Measurements from ENCODE around the gene MACROD2.
"Not testable (repeated sequence)": the region's sequence is repeated elsewhere in the genome, so short reads cannot be mapped to it uniquely, and the experiment has no call there.

The MACROD2 gene

GRCh38 chr20:14193443-14193842 lies 198.1 kb downstream of the MACROD2 start:
- H3K9me3 Mint-ChIP-seq = no peaks in the 10 kb centered on the region
- no peaks in the 10 kb centered on the region for H3K4me1 Mint-ChIP-seq (ENCODE audit: low read depth)
- no peaks in the 10 kb centered on the region for H3K36me3 Mint-ChIP-seq (ENCODE audit: low read depth)
- H3K27me3 Mint-ChIP-seq (ENCODE audit: low read depth) = no peaks in the 10 kb centered on the region
- H3K4me3 Mint-ChIP-seq = no peak overlapping the region
- no peak overlapping the region for H3K27ac Mint-ChIP-seq

DNA sequence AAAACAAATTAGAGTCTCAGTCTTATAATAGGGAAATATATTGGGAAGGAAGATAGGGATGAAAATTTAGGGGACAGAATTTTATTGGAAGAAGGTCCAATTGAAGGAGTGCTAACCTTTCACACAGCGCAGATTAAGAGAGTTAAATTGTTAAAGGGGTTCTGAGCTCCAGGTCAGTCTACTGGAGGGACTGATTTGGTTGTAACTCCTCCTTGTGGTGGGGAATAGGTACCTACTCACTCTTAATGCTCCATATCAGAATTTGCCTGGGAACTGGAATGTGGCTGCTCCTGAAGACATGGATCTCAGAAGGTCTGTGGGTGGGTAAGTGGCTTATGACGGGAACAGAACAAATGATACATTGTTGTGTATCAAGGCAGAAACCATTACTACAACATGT lies 198.6 kb downstream of the MACROD2 start:
- Mint-ChIP-seq H3K4me3 (no peak overlapping the region), H3K36me3 (ENCODE audit: low read depth) (no peaks in the 10 kb centered on the region), H3K27ac (no peak overlapping the region), H3K9me3 (no peaks in the 10 kb centered on the region), H3K4me1 (ENCODE audit: low read depth) (no peaks in the 10 kb centered on the region), H3K27me3 (ENCODE audit: low read depth) (no peaks in the 10 kb centered on the region)

DNA sequence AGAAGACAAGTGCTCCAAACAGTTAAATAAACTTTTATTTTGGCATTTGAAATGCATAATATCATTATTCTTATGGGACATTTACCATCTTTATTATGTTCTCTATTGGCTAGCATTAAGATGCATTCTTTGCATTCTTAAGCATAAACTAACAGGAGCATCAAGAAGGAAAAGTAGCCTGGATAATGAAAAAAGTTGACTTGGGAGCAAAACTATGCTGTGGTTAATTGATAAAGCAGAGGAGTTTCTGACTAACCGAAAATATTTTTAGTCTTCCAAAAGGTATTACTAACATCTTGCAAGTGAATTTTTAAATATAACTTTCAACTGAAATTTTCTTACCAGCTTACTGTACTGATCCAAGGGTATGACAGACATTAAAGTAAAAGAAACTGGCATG lies 201.8 kb downstream of the MACROD2 start:
- Mint-ChIP-seq H3K27ac (no peak overlapping the region), H3K36me3 (ENCODE audit: low read depth) (no peaks in the 10 kb centered on the region), H3K4me3 (no peak overlapping the region), H3K4me1 (ENCODE audit: low read depth) (no peaks in the 10 kb centered on the region), H3K9me3 (no peaks in the 10 kb centered on the region), H3K27me3 (ENCODE audit: low read depth) (no peaks in the 10 kb centered on the region)

DNA sequence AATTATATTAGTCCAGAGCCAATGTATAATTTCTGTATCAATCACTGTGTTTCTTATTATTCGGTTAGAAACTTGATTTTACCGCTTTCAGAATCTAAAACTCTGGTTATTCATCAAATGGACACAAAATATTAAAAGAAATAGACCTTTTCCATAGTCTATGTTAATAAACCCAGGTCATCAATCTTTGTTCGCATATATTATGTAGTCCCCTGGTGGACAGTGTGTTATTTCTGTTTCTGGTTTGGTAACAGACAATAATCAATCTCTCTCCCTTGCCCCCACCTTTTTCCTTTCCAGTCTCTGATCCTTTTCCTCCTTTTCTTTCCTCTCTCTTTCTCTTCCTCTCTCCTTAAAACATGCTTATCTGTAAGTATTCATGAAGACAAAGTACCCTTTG lies 203.1 kb downstream of the MACROD2 start:
- no peak overlapping the region for H3K4me3 Mint-ChIP-seq
- H3K9me3 Mint-ChIP-seq = peaks cover 9% of the 10 kb centered on the region
- H3K27ac Mint-ChIP-seq = no peak overlapping the region
- no peaks in the 10 kb centered on the region for H3K27me3 Mint-ChIP-seq (ENCODE audit: low read depth)
- H3K36me3 Mint-ChIP-seq (ENCODE audit: low read depth) = no peaks in the 10 kb centered on the region
- no peaks in the 10 kb centered on the region for H3K4me1 Mint-ChIP-seq (ENCODE audit: low read depth)

DNA sequence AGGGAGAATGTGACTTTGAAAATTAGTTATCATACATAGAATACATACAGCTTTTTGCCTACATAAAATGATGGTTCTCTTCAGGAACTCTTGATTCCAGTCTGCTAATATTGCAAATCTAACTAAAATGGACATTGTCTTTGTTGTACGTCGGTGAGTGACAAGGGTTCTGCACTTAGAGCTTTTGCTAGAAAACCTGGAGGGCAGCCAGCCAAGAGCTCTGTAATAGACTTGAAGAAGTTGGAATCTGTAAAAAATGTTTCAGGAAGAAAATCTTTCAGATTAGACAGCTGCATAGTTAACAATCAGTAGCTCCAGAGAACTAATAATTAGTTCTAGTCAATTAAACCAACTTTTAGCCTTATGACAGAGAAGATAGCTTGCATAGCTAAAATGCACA lies 203.8 kb downstream of the MACROD2 start:
- H3K27me3 Mint-ChIP-seq (ENCODE audit: low read depth) = no peaks in the 10 kb centered on the region
- no peaks in the 10 kb centered on the region for H3K4me1 Mint-ChIP-seq (ENCODE audit: low read depth)
- no peaks in the 10 kb centered on the region for H3K36me3 Mint-ChIP-seq (ENCODE audit: low read depth)
- peaks cover 11% of the 10 kb centered on the region for H3K9me3 Mint-ChIP-seq
- H3K27ac Mint-ChIP-seq = no peak overlapping the region
- no peak overlapping the region for H3K4me3 Mint-ChIP-seq

- Mint-ChIP-seq H3K9me3 (peaks cover 16% of the 10 kb centered on the region), H3K27ac (no peak overlapping the region), H3K4me3 (no peak overlapping the region), H3K36me3 (ENCODE audit: low read depth) (no peaks in the 10 kb centered on the region), H3K4me1 (ENCODE audit: low read depth) (no peaks in the 10 kb centered on the region), H3K27me3 (ENCODE audit: low read depth) (no peaks in the 10 kb centered on the region)
These were observed 208.3 kb downstream of the MACROD2 start for GRCh38 chr20:14203657-14204056.

DNA sequence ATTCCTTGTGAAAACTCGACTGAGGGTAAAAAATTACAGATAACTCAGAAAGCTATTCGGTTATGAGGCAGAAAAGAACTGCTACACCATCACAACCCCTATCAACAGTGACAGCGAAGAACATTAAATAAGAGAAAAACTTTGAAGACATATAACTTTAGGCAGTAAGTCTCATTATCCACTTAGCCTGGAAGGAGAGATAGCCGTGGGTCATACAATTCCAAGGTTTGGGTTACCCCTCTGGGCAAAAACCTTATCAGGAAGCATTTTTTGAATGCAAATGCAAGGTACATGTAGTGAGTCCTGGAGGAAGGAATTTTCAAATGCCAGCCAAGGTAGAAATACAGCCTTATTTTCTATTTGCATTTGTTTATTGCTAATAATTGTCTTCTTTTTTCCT lies 212.3 kb downstream of the MACROD2 start:
- no peaks in the 10 kb centered on the region for H3K36me3 Mint-ChIP-seq (ENCODE audit: low read depth)
- no peak overlapping the region for H3K27ac Mint-ChIP-seq
- peaks cover 17% of the 10 kb centered on the region for H3K9me3 Mint-ChIP-seq
- no peaks in the 10 kb centered on the region for H3K27me3 Mint-ChIP-seq (ENCODE audit: low read depth)
- H3K4me1 Mint-ChIP-seq (ENCODE audit: low read depth) = no peaks in the 10 kb centered on the region
- no peak overlapping the region for H3K4me3 Mint-ChIP-seq

- no peak overlapping the region for H3K4me3 Mint-ChIP-seq
- no peak overlapping the region for H3K27ac Mint-ChIP-seq
- H3K36me3 Mint-ChIP-seq (ENCODE audit: low read depth) = no peaks in the 10 kb centered on the region
- H3K9me3 Mint-ChIP-seq = peaks cover 12% of the 10 kb centered on the region
- H3K4me1 Mint-ChIP-seq (ENCODE audit: low read depth) = no peaks in the 10 kb centered on the region
- no peaks in the 10 kb centered on the region for H3K27me3 Mint-ChIP-seq (ENCODE audit: low read depth)
These were observed 213.6 kb downstream of the MACROD2 start for GRCh38 chr20:14208956-14209355.

GRCh38 chr20:14210146-14210545 lies 214.8 kb downstream of the MACROD2 start:
- Mint-ChIP-seq H3K9me3 (peaks cover 12% of the 10 kb centered on the region), H3K36me3 (ENCODE audit: low read depth) (no peaks in the 10 kb centered on the region), H3K27ac (no peak overlapping the region), H3K4me3 (no peak overlapping the region), H3K4me1 (ENCODE audit: low read depth) (no peaks in the 10 kb centered on the region), H3K27me3 (ENCODE audit: low read depth) (no peaks in the 10 kb centered on the region)

GRCh38 chr20:14214046-14214445 lies 218.7 kb downstream of the MACROD2 start:
- H3K4me3 Mint-ChIP-seq = no peak overlapping the region
- peaks cover 17% of the 10 kb centered on the region for H3K9me3 Mint-ChIP-seq
- no peak overlapping the region for H3K27ac Mint-ChIP-seq
- no peaks in the 10 kb centered on the region for H3K36me3 Mint-ChIP-seq (ENCODE audit: low read depth)
- H3K27me3 Mint-ChIP-seq (ENCODE audit: low read depth) = no peaks in the 10 kb centered on the region
- no peaks in the 10 kb centered on the region for H3K4me1 Mint-ChIP-seq (ENCODE audit: low read depth)

- H3K4me1 Mint-ChIP-seq (ENCODE audit: low read depth); H3K36me3 Mint-ChIP-seq (ENCODE audit: low read depth); H3K4me3 Mint-ChIP-seq; H3K27ac Mint-ChIP-seq; H3K27me3 Mint-ChIP-seq (ENCODE audit: low read depth): not testable (repeated sequence)
- H3K9me3 Mint-ChIP-seq = peaks cover 20% of the 10 kb centered on the region
These were observed 220.6 kb downstream of the MACROD2 start for GRCh38 chr20:14215880-14216279.

GRCh38 chr20:14219801-14220461 lies 224.6 kb downstream of the MACROD2 start:
- peaks cover 13% of the 10 kb centered on the region for H3K9me3 Mint-ChIP-seq
- no peaks in the 10 kb centered on the region for H3K4me1 Mint-ChIP-seq (ENCODE audit: low read depth)
- H3K4me3 Mint-ChIP-seq = no peak overlapping the region
- H3K36me3 Mint-ChIP-seq (ENCODE audit: low read depth) = no peaks in the 10 kb centered on the region
- H3K27ac Mint-ChIP-seq = no peak overlapping the region
- no peaks in the 10 kb centered on the region for H3K27me3 Mint-ChIP-seq (ENCODE audit: low read depth)

DNA sequence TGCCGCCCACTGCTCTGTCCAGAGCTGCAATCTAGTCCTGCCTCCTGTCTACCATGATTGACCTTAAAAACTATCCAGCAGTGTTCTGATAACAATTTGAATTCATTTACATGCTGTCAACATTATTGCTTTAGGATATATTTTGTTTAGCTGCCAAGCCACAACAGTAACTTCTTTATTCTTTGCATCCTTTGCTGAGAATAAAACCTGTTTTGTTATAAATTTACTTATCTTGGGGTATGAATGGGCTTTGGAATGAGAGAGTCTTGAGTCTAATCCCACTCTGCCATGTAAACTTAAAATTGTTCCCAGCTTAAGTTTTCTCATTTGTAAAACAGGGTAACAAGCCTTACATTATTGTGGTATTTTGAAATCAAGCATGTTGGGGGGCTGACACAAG lies 225.7 kb downstream of the MACROD2 start:
- Mint-ChIP-seq H3K4me1 (ENCODE audit: low read depth) (no peaks in the 10 kb centered on the region), H3K4me3 (no peak overlapping the region), H3K27ac (no peak overlapping the region), H3K9me3 (peaks cover 13% of the 10 kb centered on the region), H3K36me3 (ENCODE audit: low read depth) (no peaks in the 10 kb centered on the region), H3K27me3 (ENCODE audit: low read depth) (no peaks in the 10 kb centered on the region)

- H3K9me3 Mint-ChIP-seq = peaks cover 7% of the 10 kb centered on the region
- H3K4me3 Mint-ChIP-seq = no peak overlapping the region
- H3K36me3 Mint-ChIP-seq (ENCODE audit: low read depth) = no peaks in the 10 kb centered on the region
- H3K27me3 Mint-ChIP-seq (ENCODE audit: low read depth) = no peaks in the 10 kb centered on the region
- no peaks in the 10 kb centered on the region for H3K4me1 Mint-ChIP-seq (ENCODE audit: low read depth)
- H3K27ac Mint-ChIP-seq = no peak overlapping the region
These were observed 228.5 kb downstream of the MACROD2 start for GRCh38 chr20:14223806-14224205.

- not testable (repeated sequence) for H3K36me3 Mint-ChIP-seq (ENCODE audit: low read depth); H3K4me3 Mint-ChIP-seq; H3K9me3 Mint-ChIP-seq; H3K27me3 Mint-ChIP-seq (ENCODE audit: low read depth); H3K27ac Mint-ChIP-seq; H3K4me1 Mint-ChIP-seq (ENCODE audit: low read depth)
These were observed 231.0 kb downstream of the MACROD2 start for GRCh38 chr20:14226051-14227049.
